ENCODE results near the gene PATZ1. TPM values are rescaled to one million over a fixed set of nuclear protein-coding genes. Genes with fewer than 3 reads are reported as not detected.

PATZ1 gene
- total and polyA plus RNA-seq, 9 of the 15 experiments (the other 6 are each of a cell fraction or from before 2014, with no cell fraction given): 0.63 to 7.8 (median 4.2) TPM

- TF ChIP-seq LARP7 (IDR thresholded peaks at IDR 0.05): no peak
- no peak; the same call in 1 of the 2 replicates for TF ChIP-seq ESRRA (IDR thresholded peaks at IDR 0.05; ENCODE audit: borderline replicate concordance, low read depth)
- no peak; the same call in 1 of the 2 replicates for TF ChIP-seq ETS1 (conservative IDR thresholded peaks at IDR 0.05; ENCODE audit: control insufficient read depth, low read depth, low read length)
- no peak for TF ChIP-seq ATF6 (CRISPR knock-in tag; IDR thresholded peaks at IDR 0.05)
- no peak for TF ChIP-seq RBM17 (IDR thresholded peaks at IDR 0.05; ENCODE audit: borderline replicate concordance, low read depth, low read length)
- no peak for TF ChIP-seq MLLT1 (IDR thresholded peaks at IDR 0.05)
- no peak for TF ChIP-seq ETV6 (IDR thresholded peaks at IDR 0.05; ENCODE audit: borderline replicate concordance in 1 of 2, low read depth in 2 of 2, low read length in 1 of 2)
- no peak for TF ChIP-seq ETV6 (CRISPR knock-in tag; IDR thresholded peaks at IDR 0.05; ENCODE audit: borderline replicate concordance)
- no peak for TF ChIP-seq SNAPC5 (CRISPR knock-in tag; IDR thresholded peaks at IDR 0.05)
- peak; percentile 95 for TF ChIP-seq CTCFL (IDR thresholded peaks at IDR 0.05; ENCODE audit: borderline replicate concordance, insufficient read depth, low read depth, low read length, poor library complexity, severe bottlenecking)
- TF ChIP-seq KLF10 (CRISPR knock-in tag; IDR thresholded peaks at IDR 0.05): no peak
- no peak for TF ChIP-seq SAFB (IDR thresholded peaks at IDR 0.05; ENCODE audit: borderline replicate concordance, low read depth, low read length)
- TF ChIP-seq ZNF740 (CRISPR knock-in tag; IDR thresholded peaks at IDR 0.05): peak; percentile 84
- peak in 1 of 2 experiments; percentile 40; a peak in 1 of 4 replicates for TF ChIP-seq ZNF740 (tag; IDR thresholded peaks at IDR 0.05)
Measured at GRCh38 chr22:31345331-31346254, 553 bp downstream of the PATZ1 start (continued).

All from K562 (cell line).